ENCODE measurements around the gene JPT2.
"Not testable (repeated sequence)": the region's sequence is repeated elsewhere in the genome, so short reads cannot be mapped to it uniquely, and the experiment has no call there.

The JPT2 gene

GRCh38 chr16:1700246-1700645 is 22.2 kb downstream of the JPT2 start:
- H3K27me3 ChIP-seq (ENCODE audit: insufficient read depth, low read length), result no peaks in the 10 kb centered on the region
- no peak overlapping the region for H3K4me3 ChIP-seq (ENCODE audit: low read length)
- no peaks in the 10 kb centered on the region for H3K4me1 ChIP-seq (ENCODE audit: insufficient read depth, low read length)
- no peaks in the 10 kb centered on the region for H3K9me3 ChIP-seq (ENCODE audit: insufficient read depth, low read depth, low read length)
- 97% methylated on average over 3 of the region's 3 CpGs for WGBS
- no peak overlapping the region for H3K9ac ChIP-seq (ENCODE audit: low read depth, low read length)
- H3K36me3 ChIP-seq (ENCODE audit: insufficient read depth, low read length), result peaks cover 77% of the 10 kb centered on the region
- no peak overlapping the region for H3K27ac ChIP-seq (ENCODE audit: low read depth, low read length)

GRCh38 chr16:1701216-1701878 is 23.3 kb downstream of the JPT2 start:
- H3K4me1 ChIP-seq (ENCODE audit: insufficient read depth, low read length), result no peaks in the 10 kb centered on the region
- H3K9ac ChIP-seq (ENCODE audit: low read depth, low read length), result no peak overlapping the region
- H3K36me3 ChIP-seq (ENCODE audit: insufficient read depth, low read length), result peaks cover 67% of the 10 kb centered on the region
- no peak overlapping the region for H3K4me3 ChIP-seq (ENCODE audit: low read length)
- H3K27me3 ChIP-seq (ENCODE audit: insufficient read depth, low read length), result no peaks in the 10 kb centered on the region
- no peak overlapping the region for H3K27ac ChIP-seq (ENCODE audit: low read depth, low read length)
- WGBS, result 96% methylated on average over 5 of the region's 6 CpGs
- H3K9me3 ChIP-seq (ENCODE audit: insufficient read depth, low read depth, low read length), result no peaks in the 10 kb centered on the region

- WGBS, result 1% methylated on average over 16 of the region's 16 CpGs
- Histone ChIP-seq H3K27ac (ENCODE audit: low read depth, low read length) (peak overlapping the region; percentile 90), H3K36me3 (ENCODE audit: insufficient read depth, low read length) (peaks cover 28% of the 10 kb centered on the region), H3K9ac (ENCODE audit: low read depth, low read length) (peak overlapping the region; percentile 87), H3K4me3 (ENCODE audit: low read length) (peak overlapping the region; percentile 95)
- H3K27me3 ChIP-seq (ENCODE audit: insufficient read depth, low read length); H3K9me3 ChIP-seq (ENCODE audit: insufficient read depth, low read depth, low read length); H3K4me1 ChIP-seq (ENCODE audit: insufficient read depth, low read length): not testable (repeated sequence)
These were observed 27.2 kb downstream of the JPT2 start for GRCh38 chr16:1705324-1705687.

- Histone ChIP-seq H3K27me3 (ENCODE audit: insufficient read depth, low read length) (no peaks in the 10 kb centered on the region), H3K4me3 (ENCODE audit: low read length) (peak within 1 kb of the TSS; percentile 95), H3K27ac (ENCODE audit: low read depth, low read length) (peak within 1 kb of the TSS; percentile 90), H3K9me3 (ENCODE audit: insufficient read depth, low read depth, low read length) (no peaks in the 10 kb centered on the region), H3K36me3 (ENCODE audit: insufficient read depth, low read length) (peaks cover 22% of the 10 kb centered on the region), H3K9ac (ENCODE audit: low read depth, low read length) (peak within 1 kb of the TSS; percentile 87), H3K4me1 (ENCODE audit: insufficient read depth, low read length) (0 out of 2 replicates have a peak, but pooled peaks cover 9% of the 10 kb centered on the region)
- WGBS, result under 1% methylated on average over 79 of the region's 79 CpGs
These were observed 27.8 kb downstream of the JPT2 start, which contains the start of gene MAPK8IP3 for GRCh38 chr16:1705688-1706385. MAPK8IP3 (plus strand) TSS chr16:1706195; CDS start chr16:1706340, 145 bp downstream.

- WGBS, result under 1% methylated on average over 54 of the region's 62 CpGs
- Histone ChIP-seq H3K9me3 (ENCODE audit: insufficient read depth, low read depth, low read length) (no peaks in the 10 kb centered on the region), H3K27ac (ENCODE audit: low read depth, low read length) (no peak overlapping the region; the same call in 1 of the 2 replicates), H3K4me1 (ENCODE audit: insufficient read depth, low read length) (0 out of 2 replicates have a peak, but pooled peaks cover 9% of the 10 kb centered on the region), H3K27me3 (ENCODE audit: insufficient read depth, low read length) (no peaks in the 10 kb centered on the region), H3K9ac (ENCODE audit: low read depth, low read length) (peak overlapping the region; percentile 80), H3K4me3 (ENCODE audit: low read length) (peak overlapping the region; percentile 95), H3K36me3 (ENCODE audit: insufficient read depth, low read length) (peaks cover 15% of the 10 kb centered on the region)
These were observed 28.5 kb downstream of the JPT2 start for GRCh38 chr16:1706386-1707192.

GRCh38 chr16:1707193-1707790 is 29.2 kb downstream of the JPT2 start:
- H3K27ac ChIP-seq (ENCODE audit: low read depth, low read length), result no peak overlapping the region; the same call in 1 of the 2 replicates
- H3K9ac ChIP-seq (ENCODE audit: low read depth, low read length), result no peak overlapping the region
- peak overlapping the region; percentile 95 for H3K4me3 ChIP-seq (ENCODE audit: low read length)
- 36% methylated on average over 16 of the region's 16 CpGs for WGBS
- H3K9me3 ChIP-seq (ENCODE audit: insufficient read depth, low read depth, low read length), result no peaks in the 10 kb centered on the region
- H3K27me3 ChIP-seq (ENCODE audit: insufficient read depth, low read length), result no peaks in the 10 kb centered on the region
- peaks cover 8% of the 10 kb centered on the region for H3K36me3 ChIP-seq (ENCODE audit: insufficient read depth, low read length)
- 0 out of 2 replicates have a peak, but pooled peaks cover 9% of the 10 kb centered on the region for H3K4me1 ChIP-seq (ENCODE audit: insufficient read depth, low read length)

GRCh38 chr16:1708083-1708767 is 30.1 kb downstream of the JPT2 start:
- Histone ChIP-seq H3K4me3 (ENCODE audit: low read length) (no peak overlapping the region), H3K9me3 (ENCODE audit: insufficient read depth, low read depth, low read length) (no peaks in the 10 kb centered on the region), H3K4me1 (ENCODE audit: insufficient read depth, low read length) (peaks cover 10% of the 10 kb centered on the region; the same call in 1 of the 2 replicates), H3K9ac (ENCODE audit: low read depth, low read length) (no peak overlapping the region), H3K36me3 (ENCODE audit: insufficient read depth, low read length) (0 out of 2 replicates have a peak, but pooled peaks cover 1% of the 10 kb centered on the region), H3K27ac (ENCODE audit: low read depth, low read length) (no peak overlapping the region), H3K27me3 (ENCODE audit: insufficient read depth, low read length) (no peaks in the 10 kb centered on the region)
- 93% methylated on average over 18 of the region's 18 CpGs for WGBS

- H3K4me1 ChIP-seq (ENCODE audit: insufficient read depth, low read length), result peaks cover 16% of the 10 kb centered on the region
- H3K27me3 ChIP-seq (ENCODE audit: insufficient read depth, low read length), result no peaks in the 10 kb centered on the region
- WGBS, result 93% methylated on average over 13 of the region's 13 CpGs
- no peak overlapping the region for H3K4me3 ChIP-seq (ENCODE audit: low read length)
- no peak overlapping the region for H3K27ac ChIP-seq (ENCODE audit: low read depth, low read length)
- H3K9me3 ChIP-seq (ENCODE audit: insufficient read depth, low read depth, low read length), result no peaks in the 10 kb centered on the region
- no peak overlapping the region for H3K9ac ChIP-seq (ENCODE audit: low read depth, low read length)
- H3K36me3 ChIP-seq (ENCODE audit: insufficient read depth, low read length), result no peaks in the 10 kb centered on the region
These were observed 30.7 kb downstream of the JPT2 start for GRCh38 chr16:1708768-1709180.

GRCh38 chr16:1709356-1709755 is 31.3 kb downstream of the JPT2 start:
- 93% methylated on average over 15 of the region's 15 CpGs for WGBS
- no peaks in the 10 kb centered on the region for H3K9me3 ChIP-seq (ENCODE audit: insufficient read depth, low read depth, low read length)
- H3K4me3 ChIP-seq (ENCODE audit: low read length), result no peak overlapping the region
- peaks cover 19% of the 10 kb centered on the region for H3K4me1 ChIP-seq (ENCODE audit: insufficient read depth, low read length)
- H3K9ac ChIP-seq (ENCODE audit: low read depth, low read length), result no peak overlapping the region
- H3K27me3 ChIP-seq (ENCODE audit: insufficient read depth, low read length), result no peaks in the 10 kb centered on the region
- no peak overlapping the region for H3K27ac ChIP-seq (ENCODE audit: low read depth, low read length)
- no peaks in the 10 kb centered on the region for H3K36me3 ChIP-seq (ENCODE audit: insufficient read depth, low read length)

- no peak overlapping the region for H3K27ac ChIP-seq (ENCODE audit: low read depth, low read length)
- peaks cover 19% of the 10 kb centered on the region for H3K4me1 ChIP-seq (ENCODE audit: insufficient read depth, low read length)
- H3K9ac ChIP-seq (ENCODE audit: low read depth, low read length), result no peak overlapping the region
- 95% methylated on average over 15 of the region's 17 CpGs for WGBS
- no peak overlapping the region for H3K4me3 ChIP-seq (ENCODE audit: low read length)
- no peaks in the 10 kb centered on the region for H3K36me3 ChIP-seq (ENCODE audit: insufficient read depth, low read length)
- no peaks in the 10 kb centered on the region for H3K9me3 ChIP-seq (ENCODE audit: insufficient read depth, low read depth, low read length)
- no peaks in the 10 kb centered on the region for H3K27me3 ChIP-seq (ENCODE audit: insufficient read depth, low read length)
These were observed 32.9 kb downstream of the JPT2 start for GRCh38 chr16:1710811-1711507.

Measured in HUES64 (cell line).